CD8-positive, alpha-beta memory T cell (primary cell): ENCODE data around the gene PAX5. TPM values are rescaled to one million over a fixed set of nuclear protein-coding genes. Genes with fewer than 3 reads are reported as not detected.

Experiments used
- CTCF ChIA-PET: fragments of 350-600 bp; sonication (Branson Sonifier 250); formaldehyde crosslinking; loops from one replicate; lab custom pipeline; 2021; ENCODE audit warnings: antibody characterized with exemption; lab: Charles Lee
- POLR2A ChIA-PET: fragments of 350-600 bp; sonication (Branson Sonifier 250); formaldehyde crosslinking; loops from one replicate; lab custom pipeline; 2021; ENCODE audit warnings: antibody characterized with exemption; lab: Charles Lee
- DNase-seq, 5 donors: peaks; one replicate each; pipeline versions ENCODE4 v3.0.0 to v3.0.0-alpha.2; 2020 to 2022; ENCODE audit warnings: mixed read lengths in 1 of 5
- H3K27ac ChIP-seq: one replicate; pipeline ENCODE4 v1.7.0; 2013; ENCODE audit warnings: low read depth, mild to moderate bottlenecking, low read length, moderate library complexity
- H3K27me3 ChIP-seq: 2 replicates; pipeline ENCODE4 v1.7.0; 2013; ENCODE audit warnings: low read length, mild to moderate bottlenecking; ENCODE audit not compliant: insufficient read depth, poor library complexity, severe bottlenecking
- H3K36me3 ChIP-seq: 2 replicates; pipeline ENCODE4 v1.7.0; 2013; ENCODE audit warnings: mild to moderate bottlenecking, low read length, moderate library complexity; ENCODE audit not compliant: insufficient read depth
- H3K4me1 ChIP-seq: 2 replicates; pipeline ENCODE4 v1.7.0; 2013; ENCODE audit warnings: mild to moderate bottlenecking, low read length, moderate library complexity; ENCODE audit not compliant: insufficient read depth
- H3K4me3 ChIP-seq: 2 replicates; pipeline ENCODE4 v1.7.0; 2013; ENCODE audit warnings: mild to moderate bottlenecking, low read length
- H3K9me3 ChIP-seq: 2 replicates; pipeline ENCODE4 v1.7.0; 2013; ENCODE audit warnings: mild to moderate bottlenecking, low read length
- H3K27ac Mint-ChIP-seq, 8 donors: one replicate each; pipeline ENCODE4 v1.8.0; 2020 to 2021; ENCODE audit warnings: mixed read lengths in 8 of 8, mild to moderate bottlenecking in 6 of 8, inconsistent platforms in 3 of 8, moderate library complexity in 3 of 8
- H3K27me3 Mint-ChIP-seq, 2 donors: one replicate each; pipeline ENCODE4 v1.8.0; 2020 to 2021; ENCODE audit warnings: mixed read lengths in 2 of 2, mild to moderate bottlenecking in 1 of 2, moderate library complexity in 1 of 2
- H3K36me3 Mint-ChIP-seq, 3 donors: one replicate each; pipeline ENCODE4 v1.8.0; 2020 to 2021; ENCODE audit warnings: mixed read lengths in 3 of 3, inconsistent platforms in 1 of 3, mild to moderate bottlenecking in 1 of 3
- H3K4me1 Mint-ChIP-seq, 3 donors: one replicate each; pipeline ENCODE4 v1.8.0; 2020 to 2021; ENCODE audit warnings: mixed read lengths in 3 of 3, inconsistent platforms in 1 of 3, mild to moderate bottlenecking in 1 of 3
- H3K4me3 Mint-ChIP-seq, 7 donors: one replicate each; pipeline ENCODE4 v1.8.0; 2020 to 2021; ENCODE audit warnings: mixed read lengths in 7 of 7, mild to moderate bottlenecking in 6 of 7, moderate library complexity in 4 of 7, inconsistent platforms in 2 of 7
- H3K9me3 Mint-ChIP-seq, 5 donors: one replicate each; pipeline ENCODE4 v1.8.0; 2020 to 2022; ENCODE audit warnings: mixed read lengths in 5 of 5, mild to moderate bottlenecking in 3 of 5, moderate library complexity in 2 of 5, inconsistent platforms in 1 of 5
- polyA plus RNA-seq: library from polyadenylated mRNA; unstranded; fragments of 300-500 nt; fragmentation: Illumina TruSeq; gene quantifications from one replicate; pipeline ENCODE4 v1.2.3, GENCODE V29; 2021
- total RNA-seq, 2 experiments: library from RNA; stranded (reverse); gene quantifications; one replicate each; pipeline ENCODE4 v1.2.3, GENCODE V29; 2021

PAX5 gene
- total and polyA plus RNA-seq, 3 experiments from 2014 or later, result 0.18 to 0.29 TPM; not detected in 1

GRCh38 chr9:37005517-37006140 lies 28.4 kb downstream of the PAX5 start:
- no peak for DNase-seq
- no peaks in the 10 kb centered on the region for H3K9me3 ChIP-seq
- no peaks in the 10 kb centered on the region for H3K4me1 ChIP-seq
- ChIA-PET CTCF (no interaction called here), POLR2A (no interaction called here)
- Mint-ChIP-seq H3K9me3 (no peaks in the 10 kb centered on the region), H3K27ac (no peak overlapping the region), H3K27me3 (peaks cover 52 to 85% of the 10 kb centered on the region in 2 donors), H3K36me3 (no peaks in the 10 kb centered on the region), H3K4me1 (peaks cover 1 to 9% (median 4%) of the 10 kb centered on the region in 3 donors), H3K4me3 (no peak overlapping the region)
- no peaks in the 10 kb centered on the region for H3K36me3 ChIP-seq
- no peak overlapping the region for H3K27ac ChIP-seq
- H3K27me3 ChIP-seq, result peaks cover 10% of the 10 kb centered on the region
- no peak overlapping the region for H3K4me3 ChIP-seq

DNA sequence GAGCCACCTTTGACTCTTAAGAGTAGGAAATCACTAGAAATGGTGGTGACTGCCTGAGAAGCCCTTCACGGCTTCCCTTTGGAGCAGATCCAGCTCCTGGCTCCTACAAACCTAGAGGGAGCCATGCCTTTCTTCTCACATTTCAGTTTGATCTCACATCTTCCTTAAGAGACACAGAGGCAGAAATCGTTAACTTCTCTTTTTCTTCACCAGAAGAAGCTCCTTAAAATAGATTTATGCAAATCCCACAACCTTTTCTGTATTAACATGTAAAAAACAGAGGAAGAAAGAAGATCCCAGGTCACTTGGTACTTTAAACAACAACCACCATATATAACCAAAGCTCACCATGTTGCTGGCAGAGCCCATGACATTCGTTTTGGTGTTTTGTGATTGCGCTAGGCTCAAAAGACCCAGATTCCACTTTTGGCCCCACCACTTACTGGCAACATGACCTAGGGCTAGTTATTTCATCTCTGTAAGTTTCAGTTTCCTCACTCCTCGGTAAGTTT lies 29.6 kb downstream of the PAX5 start:
- Mint-ChIP-seq H3K4me1 (peaks cover 1 to 9% (median 4%) of the 10 kb centered on the region in 3 donors), H3K27ac (no peak overlapping the region), H3K36me3 (no peaks in the 10 kb centered on the region), H3K27me3 (peaks cover 50 to 86% of the 10 kb centered on the region in 2 donors), H3K9me3 (no peaks in the 10 kb centered on the region), H3K4me3 (no peak overlapping the region)
- H3K9me3 ChIP-seq, result no peaks in the 10 kb centered on the region
- CTCF ChIA-PET, result no interaction called here
- peaks cover 10% of the 10 kb centered on the region for H3K27me3 ChIP-seq
- DNase-seq, result no peak
- POLR2A ChIA-PET, result no interaction called here
- H3K27ac ChIP-seq, result no peak overlapping the region
- H3K4me1 ChIP-seq, result no peaks in the 10 kb centered on the region
- H3K4me3 ChIP-seq, result no peak overlapping the region
- no peaks in the 10 kb centered on the region for H3K36me3 ChIP-seq

- H3K27ac Mint-ChIP-seq, result no peak overlapping the region
- POLR2A ChIA-PET, result no interaction called here
- peak overlapping the region in 2 of 7 donors; percentile 22 to 51 for H3K4me3 Mint-ChIP-seq
- Histone ChIP-seq H3K9me3 (no peaks in the 10 kb centered on the region), H3K4me1 (no peaks in the 10 kb centered on the region), H3K36me3 (no peaks in the 10 kb centered on the region), H3K27ac (no peak overlapping the region), H3K27me3 (peaks cover 10% of the 10 kb centered on the region), H3K4me3 (no peak overlapping the region)
- no peaks in the 10 kb centered on the region for H3K9me3 Mint-ChIP-seq
- H3K36me3 Mint-ChIP-seq, result no peaks in the 10 kb centered on the region
- H3K4me1 Mint-ChIP-seq, result peaks cover 1 to 9% (median 4%) of the 10 kb centered on the region in 3 donors
- CTCF ChIA-PET, result no interaction called here
- DNase-seq, result no peak
- H3K27me3 Mint-ChIP-seq, result peaks cover 45 to 82% of the 10 kb centered on the region in 2 donors
Measured at GRCh38 chr9:37002413-37003217, 31.5 kb downstream of the PAX5 start.

DNA sequence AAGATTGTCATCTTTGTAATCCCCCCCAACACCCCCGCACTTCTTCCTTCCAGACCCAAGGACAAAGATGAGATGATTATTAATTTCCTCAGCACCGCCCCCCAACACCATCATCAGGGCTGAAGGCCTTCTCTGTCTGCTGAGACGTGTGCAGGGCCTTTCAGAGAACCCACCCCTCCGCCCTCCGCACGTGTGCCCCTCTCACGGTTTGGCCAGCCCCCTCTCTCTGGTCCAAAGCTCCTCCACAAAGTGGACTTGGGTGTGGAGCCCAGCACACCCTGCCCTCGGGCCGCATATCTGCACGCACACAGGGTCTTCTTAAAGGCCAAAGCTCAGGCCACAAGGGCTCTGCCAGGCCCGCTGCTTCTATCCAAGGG lies 32.0 kb downstream of the PAX5 start:
- DNase-seq, result no peak
- Histone ChIP-seq H3K27me3 (peaks cover 10% of the 10 kb centered on the region), H3K27ac (no peak overlapping the region), H3K9me3 (no peaks in the 10 kb centered on the region), H3K4me3 (no peak overlapping the region), H3K4me1 (no peaks in the 10 kb centered on the region), H3K36me3 (no peaks in the 10 kb centered on the region)
- Mint-ChIP-seq H3K27ac (no peak overlapping the region), H3K4me1 (peaks cover 1 to 9% (median 4%) of the 10 kb centered on the region in 3 donors), H3K4me3 (no peak overlapping the region), H3K27me3 (peaks cover 40 to 76% of the 10 kb centered on the region in 2 donors), H3K36me3 (no peaks in the 10 kb centered on the region), H3K9me3 (no peaks in the 10 kb centered on the region)
- ChIA-PET CTCF (no interaction called here), POLR2A (no interaction called here)

- no peaks in the 10 kb centered on the region for H3K36me3 ChIP-seq
- H3K27ac Mint-ChIP-seq, result no peak overlapping the region
- peaks cover 1 to 9% (median 4%) of the 10 kb centered on the region in 3 donors for H3K4me1 Mint-ChIP-seq
- H3K4me3 ChIP-seq, result no peak overlapping the region
- no peak overlapping the region for H3K27ac ChIP-seq
- H3K9me3 ChIP-seq, result no peaks in the 10 kb centered on the region
- H3K27me3 ChIP-seq, result peaks cover 10% of the 10 kb centered on the region
- H3K36me3 Mint-ChIP-seq, result no peaks in the 10 kb centered on the region
- no peaks in the 10 kb centered on the region for H3K4me1 ChIP-seq
- H3K9me3 Mint-ChIP-seq, result no peaks in the 10 kb centered on the region
- ChIA-PET POLR2A (no interaction called here), CTCF (no interaction called here)
- no peak overlapping the region for H3K4me3 Mint-ChIP-seq
- DNase-seq, result no peak
- peaks cover 36 to 70% of the 10 kb centered on the region in 2 donors for H3K27me3 Mint-ChIP-seq
Measured at GRCh38 chr9:37001459-37001858, 32.6 kb downstream of the PAX5 start.

DNA sequence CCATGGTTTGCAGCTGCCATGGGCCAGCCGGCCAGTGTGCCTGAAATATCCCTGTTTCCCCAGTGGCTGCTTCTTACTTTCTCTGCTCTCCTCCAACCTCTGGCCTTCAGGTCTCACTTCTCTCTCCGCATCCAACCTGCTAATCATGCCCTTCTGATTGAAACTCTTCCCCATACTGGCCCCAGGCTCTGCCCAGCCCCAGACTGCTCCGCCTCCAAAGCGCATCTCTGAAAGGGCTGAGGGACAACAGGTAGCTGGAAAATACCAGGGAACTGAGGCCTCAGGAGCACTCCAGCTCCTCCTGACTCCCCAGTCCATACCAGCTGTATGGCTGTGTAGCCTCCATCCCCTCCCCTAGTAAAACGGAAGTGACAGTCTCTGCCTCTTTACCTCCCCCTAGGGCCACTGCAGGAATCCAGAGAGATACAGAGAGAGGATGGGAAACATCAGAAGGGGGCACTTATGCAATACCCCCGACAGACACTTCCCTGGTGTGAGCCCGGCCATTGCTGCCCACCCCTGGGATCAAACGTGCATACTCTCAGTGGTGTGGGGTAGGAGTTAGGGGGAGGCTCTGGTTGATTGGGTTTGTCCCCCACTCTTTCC lies 34.2 kb downstream of the PAX5 start:
- Histone ChIP-seq H3K27me3 (no peaks in the 10 kb centered on the region), H3K9me3 (no peaks in the 10 kb centered on the region), H3K4me1 (no peaks in the 10 kb centered on the region), H3K36me3 (no peaks in the 10 kb centered on the region), H3K4me3 (no peak overlapping the region), H3K27ac (no peak overlapping the region)
- Mint-ChIP-seq H3K9me3 (no peaks in the 10 kb centered on the region), H3K4me3 (no peak overlapping the region), H3K4me1 (peaks cover 3 to 14% (median 8%) of the 10 kb centered on the region in 3 donors), H3K27me3 (peaks cover 27 to 60% of the 10 kb centered on the region in 2 donors), H3K27ac (no peak overlapping the region), H3K36me3 (no peaks in the 10 kb centered on the region)
- DNase-seq, result no peak
- ChIA-PET CTCF (no interaction called here), POLR2A (no interaction called here)

- no peaks in the 10 kb centered on the region for H3K36me3 ChIP-seq
- Mint-ChIP-seq H3K36me3 (no peaks in the 10 kb centered on the region), H3K4me3 (no peak overlapping the region), H3K9me3 (peaks cover 0 to 3% (median 2%) of the 10 kb centered on the region in 5 donors), H3K27ac (no peak overlapping the region), H3K27me3 (peaks cover 27 to 62% of the 10 kb centered on the region in 2 donors), H3K4me1 (peaks cover 2 to 5% (median 4%) of the 10 kb centered on the region in 3 donors)
- CTCF ChIA-PET, result interaction anchor here (1.4 kb wide), 1 partner anchor 298 kb away, joined by 3 read pairs; no protein-coding TSS in a partner anchor
- DNase-seq, result no peak
- no peaks in the 10 kb centered on the region for H3K4me1 ChIP-seq
- H3K27me3 ChIP-seq, result no peaks in the 10 kb centered on the region
- no peak overlapping the region for H3K4me3 ChIP-seq
- POLR2A ChIA-PET, result interaction anchor here (0.5 kb wide), 1 partner anchor 348 kb away, joined by 5 read pairs; no protein-coding TSS in a partner anchor
- H3K27ac ChIP-seq, result no peak overlapping the region
- H3K9me3 ChIP-seq, result no peaks in the 10 kb centered on the region
Measured at GRCh38 chr9:36997414-36997813, 36.7 kb downstream of the PAX5 start.
